Activated CD8-positive, alpha-beta memory T cell treated with anti-CD3 and anti-CD28 coated beads, Interleukin-2, amount 50 U/mL, for 24 hours (primary cell): ENCODE measurements around the gene CACNG6.
"Not testable (repeated sequence)": the region's sequence is repeated elsewhere in the genome, so short reads cannot be mapped to it uniquely, and the experiment has no call there.

Experiments
- DNase-seq: peaks from one replicate; pipeline ENCODE4 v3.0.0-alpha.2; 2020; ENCODE audit errors: extremely low read depth

Gene CACNG6, protein sequence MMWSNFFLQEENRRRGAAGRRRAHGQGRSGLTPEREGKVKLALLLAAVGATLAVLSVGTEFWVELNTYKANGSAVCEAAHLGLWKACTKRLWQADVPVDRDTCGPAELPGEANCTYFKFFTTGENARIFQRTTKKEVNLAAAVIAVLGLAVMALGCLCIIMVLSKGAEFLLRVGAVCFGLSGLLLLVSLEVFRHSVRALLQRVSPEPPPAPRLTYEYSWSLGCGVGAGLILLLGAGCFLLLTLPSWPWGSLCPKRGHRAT

GRCh38 chr19:53991224-53992113, at the start of gene CACNG6:
Gene CACNG6, plus strand, starts transcription at chr19:53991637. Its CDS starts 1,241 bp downstream, at chr19:53992878.
- no peak for DNase-seq

DNA sequence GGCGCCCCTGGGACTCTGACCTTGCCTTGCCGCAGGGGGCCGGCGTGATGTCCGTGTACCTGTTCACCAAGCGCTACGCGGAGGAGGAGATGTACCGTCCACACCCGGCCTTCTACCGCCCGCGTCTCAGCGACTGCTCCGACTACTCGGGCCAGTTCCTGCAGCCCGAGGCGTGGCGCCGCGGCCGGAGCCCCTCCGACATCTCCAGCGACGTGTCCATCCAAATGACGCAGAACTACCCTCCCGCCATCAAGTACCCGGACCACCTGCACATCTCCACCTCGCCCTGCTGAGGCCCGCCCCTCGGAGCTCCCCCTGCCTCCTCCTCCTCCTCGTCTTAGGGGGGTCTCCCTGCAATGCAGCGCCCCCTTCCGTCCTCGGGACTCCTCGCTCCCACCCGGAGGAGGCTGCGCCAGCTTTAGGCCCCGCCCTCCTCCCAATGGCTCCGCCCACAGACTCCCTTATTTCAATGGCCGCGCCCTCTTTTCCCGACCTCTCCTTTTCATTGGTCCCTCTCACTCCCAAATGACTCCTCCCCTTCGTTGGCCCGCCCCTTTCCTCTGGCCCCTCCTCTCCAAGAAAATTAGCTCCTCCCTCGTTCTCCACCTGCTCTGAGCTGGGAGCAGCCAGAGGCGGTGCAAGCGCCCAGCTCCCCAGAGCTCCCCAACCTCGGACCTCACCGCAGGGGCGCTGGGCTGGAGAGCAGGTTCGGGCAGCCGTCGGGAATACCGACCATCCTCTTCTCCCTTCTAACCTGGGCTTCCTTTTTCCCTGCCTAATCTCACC, 49.2 kb upstream of the CACNG6 start:
- no peak for DNase-seq

- DNase-seq: no peak
These were observed 47.0 kb upstream of the CACNG6 start for GRCh38 chr19:53944416-53944815.

DNA sequence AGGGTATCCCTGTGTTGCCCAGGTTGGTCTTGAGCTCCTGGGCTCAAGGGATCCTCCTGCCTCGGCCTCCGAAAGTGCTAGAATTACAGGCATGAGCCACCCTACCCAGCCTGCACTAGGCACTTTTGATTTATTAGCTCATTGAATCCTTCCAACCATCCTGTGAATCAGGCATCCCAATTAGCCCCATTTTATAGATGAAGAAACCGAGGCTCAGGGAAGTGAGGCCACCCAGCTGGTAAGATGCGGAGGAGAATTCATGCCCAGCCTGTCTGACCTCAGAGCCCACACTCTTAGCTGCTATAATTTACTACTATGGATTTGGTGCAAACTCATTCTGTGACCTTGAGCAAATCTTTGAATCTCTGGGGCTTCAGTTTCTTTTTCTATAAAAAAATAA, 46.5 kb upstream of the CACNG6 start:
- DNase-seq: no peak

DNA sequence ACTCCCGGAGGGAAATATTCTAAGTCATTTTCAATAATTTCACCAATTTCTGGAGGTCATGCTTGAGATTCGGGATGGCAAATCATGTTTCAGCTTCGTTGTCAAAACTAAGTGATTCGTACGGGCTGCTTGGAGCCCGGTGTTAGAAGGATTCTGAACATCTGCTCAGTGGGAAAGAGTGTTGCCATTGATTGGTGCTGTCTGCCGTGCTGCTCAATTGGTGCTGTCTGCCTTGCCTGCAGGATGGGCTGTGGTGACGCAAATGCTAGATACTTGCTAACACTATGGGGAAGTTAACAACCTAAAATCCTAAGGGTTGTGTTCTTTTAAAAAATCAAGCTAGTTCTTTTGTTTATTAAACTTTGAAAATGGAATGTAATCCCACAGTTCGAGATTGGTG, 46.0 kb upstream of the CACNG6 start:
- DNase-seq: no peak

DNA sequence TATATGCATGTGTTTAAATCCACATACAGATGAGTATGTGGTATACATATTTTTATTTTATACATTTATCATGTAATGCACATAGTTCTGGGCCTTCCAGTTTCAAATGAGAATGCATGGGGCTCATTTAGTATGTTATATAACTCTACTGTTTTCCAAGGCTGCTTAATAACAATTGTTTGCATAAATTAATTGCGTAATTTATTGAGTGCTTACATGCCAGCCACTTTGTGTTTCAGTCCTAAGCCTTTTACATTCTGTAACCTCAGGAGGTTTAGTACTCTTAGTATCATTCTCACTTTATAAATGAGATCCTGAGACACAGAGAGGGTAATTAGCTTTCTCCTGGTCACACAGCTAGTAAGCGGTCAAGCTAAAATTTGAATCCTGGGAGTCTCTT, 45.4 kb upstream of the CACNG6 start:
- DNase-seq: no peak

DNA sequence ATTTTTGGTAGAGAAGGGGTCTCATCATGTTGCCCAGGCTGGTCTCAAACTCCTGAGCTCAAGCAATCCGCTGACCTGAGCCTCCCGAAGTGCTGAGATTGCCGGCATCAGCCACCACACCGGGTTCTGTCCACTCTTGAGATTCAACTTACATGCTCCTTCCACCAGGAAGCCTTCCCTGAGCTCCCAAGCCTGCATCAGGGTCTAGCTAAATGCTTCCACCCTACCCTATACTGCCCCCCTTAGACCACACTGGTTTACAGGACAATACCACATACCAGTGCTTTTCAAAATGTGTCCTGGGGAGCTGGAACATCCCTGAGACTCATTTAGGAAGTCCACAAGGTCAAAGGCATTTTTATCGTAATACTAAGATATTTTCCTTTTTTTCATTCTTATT, 43.8 kb upstream of the CACNG6 start:
- no peak for DNase-seq

- not testable (repeated sequence) for DNase-seq
These were observed 42.8 kb upstream of the CACNG6 start for GRCh38 chr19:53948611-53949010.

DNA sequence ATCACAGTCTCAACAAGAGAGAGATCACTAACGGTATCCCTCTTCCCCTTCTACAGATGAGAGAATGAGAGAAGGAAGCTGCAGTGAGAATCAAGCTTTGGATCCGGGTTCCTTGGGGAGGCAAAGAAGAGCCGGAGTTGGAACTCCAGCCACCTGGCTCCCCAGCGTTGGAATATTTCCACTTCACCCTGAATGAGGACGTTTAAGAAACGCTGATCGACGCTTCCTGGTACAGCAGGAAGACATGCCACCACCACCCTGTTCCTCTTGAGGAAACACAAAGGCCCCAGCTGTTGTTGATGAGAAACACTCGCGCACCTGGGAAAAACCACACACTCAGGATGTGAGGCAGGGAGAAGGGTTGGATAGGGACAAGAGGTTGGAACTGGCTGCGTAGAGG, 40.0 kb upstream of the CACNG6 start:
- no peak for DNase-seq

- no peak for DNase-seq
These were observed 39.5 kb upstream of the CACNG6 start for GRCh38 chr19:53951947-53952346.

DNA sequence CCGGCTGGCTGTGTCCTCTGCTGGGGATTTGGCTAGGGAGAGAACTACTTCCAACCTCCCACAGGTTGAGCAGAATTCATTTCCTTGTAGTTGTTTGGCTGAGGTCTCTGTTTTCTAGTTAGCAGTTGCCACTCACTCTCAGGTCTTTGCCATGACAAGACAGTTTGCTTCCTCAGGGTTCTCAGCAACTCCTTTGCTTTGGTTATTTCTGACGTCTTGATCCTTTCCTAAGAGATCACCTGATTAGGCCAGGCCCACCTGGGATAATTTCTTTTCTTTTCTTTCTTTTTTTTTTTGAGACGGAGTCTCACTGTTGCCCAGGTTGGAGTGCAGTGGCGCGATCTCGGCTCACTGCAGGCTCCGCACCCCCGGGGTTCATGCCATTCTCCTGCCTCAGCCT, 38.1 kb upstream of the CACNG6 start:
- no peak for DNase-seq

GRCh38 chr19:53957448-53958167, 33.8 kb upstream of the CACNG6 start:
- no peak for DNase-seq

GRCh38 chr19:53958168-53958571, 33.3 kb upstream of the CACNG6 start:
- DNase-seq: no peak

- no peak for DNase-seq
These were observed 32.3 kb upstream of the CACNG6 start for GRCh38 chr19:53958823-53959757.

- DNase-seq: no peak
These were observed 31.2 kb upstream of the CACNG6 start for GRCh38 chr19:53960187-53960586.

GRCh38 chr19:53960886-53961285, 30.6 kb upstream of the CACNG6 start:
- DNase-seq: no peak

DNA sequence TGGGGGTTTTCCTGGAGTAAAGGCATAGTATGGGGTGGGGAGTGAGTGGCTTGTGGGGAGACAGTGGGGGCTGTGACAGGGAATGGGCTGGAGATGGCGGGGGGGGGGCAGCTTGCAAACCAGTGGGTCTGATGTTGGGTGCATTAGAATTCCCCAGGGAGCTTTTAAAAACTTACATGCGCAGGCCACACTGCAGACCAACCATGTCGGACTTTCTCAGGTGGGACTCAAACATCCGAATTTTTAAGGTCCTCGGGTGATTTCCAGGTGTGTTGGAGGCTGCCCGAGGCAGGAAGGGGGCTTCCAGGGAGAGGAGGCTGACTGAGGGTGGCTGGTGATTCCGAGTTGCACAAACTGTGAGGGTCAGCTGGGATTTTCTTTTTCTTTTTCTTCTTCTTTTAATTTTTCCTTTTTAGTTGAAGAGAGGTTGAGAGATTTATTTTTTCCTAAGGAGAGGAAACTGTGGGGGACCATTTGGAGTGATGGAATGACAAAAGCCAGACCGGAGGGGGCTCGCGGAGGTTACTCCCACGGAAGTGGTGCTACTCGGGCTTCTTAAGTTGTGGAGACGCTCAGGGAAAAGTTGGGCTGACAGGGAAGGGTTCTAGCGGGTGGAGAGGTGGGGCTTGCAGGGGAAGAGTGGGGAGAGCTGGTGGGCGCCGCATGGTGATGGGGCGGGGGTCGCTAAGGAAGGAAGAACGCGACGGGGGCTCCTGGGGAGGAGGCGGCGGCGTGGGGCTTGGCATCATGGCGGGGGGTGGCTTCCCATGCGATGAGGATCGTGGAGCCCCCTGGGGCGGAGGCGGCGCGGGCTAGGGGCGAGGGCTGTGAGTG, 29.7 kb upstream of the CACNG6 start:
- DNase-seq: no peak

DNA sequence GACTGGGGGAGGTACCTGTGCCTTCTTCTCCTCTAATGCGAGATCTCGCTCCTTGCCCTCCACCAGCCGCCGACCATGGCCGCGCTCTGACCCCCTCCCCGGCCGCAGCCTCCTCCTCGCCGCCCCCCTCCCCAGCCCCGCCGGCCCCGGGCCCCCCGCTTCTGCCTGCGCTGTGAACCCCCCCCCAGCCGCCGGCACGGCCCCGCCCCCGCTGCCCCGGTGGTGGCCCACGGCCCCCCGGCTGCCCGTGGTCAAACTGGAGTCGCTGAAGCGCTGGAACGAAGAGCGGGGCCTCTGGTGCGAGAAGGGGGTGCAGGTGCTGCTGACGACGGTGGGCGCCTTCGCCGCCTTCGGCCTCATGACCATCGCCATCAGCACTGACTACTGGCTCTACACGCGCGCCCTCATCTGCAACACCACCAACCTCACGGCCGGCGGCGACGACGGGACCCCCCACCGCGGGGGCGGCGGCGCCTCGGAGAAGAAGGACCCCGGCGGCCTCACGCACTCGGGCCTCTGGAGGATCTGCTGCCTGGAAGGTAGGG, 28.5 kb upstream of the CACNG6 start, which contains the start of gene CACNG8:
Gene CACNG8, plus strand, starts transcription at position 51 of the 545 bp plus-strand sequence.
- DNase-seq: no peak

DNA sequence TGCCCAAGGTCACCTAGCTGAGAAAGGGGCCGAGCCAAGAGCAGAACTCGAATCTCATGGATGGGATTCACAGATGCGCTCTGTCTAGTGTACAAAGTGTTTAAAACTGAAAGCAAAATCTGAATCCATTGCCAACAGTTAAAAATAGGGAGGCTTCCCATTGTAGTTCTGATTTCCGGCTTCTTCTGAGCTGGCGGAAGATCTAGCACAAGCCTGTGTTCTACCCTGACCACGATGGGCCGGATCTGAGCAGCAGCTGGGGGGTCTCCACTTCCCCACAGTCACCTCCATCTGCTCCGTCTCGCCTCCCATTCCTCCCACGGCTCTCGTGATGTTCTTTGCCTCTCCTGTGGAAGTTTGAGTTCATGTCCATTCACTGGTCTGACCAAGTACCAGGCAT, 26.3 kb upstream of the CACNG6 start:
- DNase-seq: no peak
